ENCODE data around the gene RNF212B. TPM values are rescaled to one million over a fixed set of nuclear protein-coding genes. Genes with fewer than 3 reads are reported as not detected.
A peak's percentile ranks its signal among the peaks of the same experiment; 100 is the strongest.

RNF212B gene
- total and polyA plus RNA-seq, 2 of the 13 experiments (the other 11 are each of a cell fraction or from before 2014, with no cell fraction given), result 0.05 TPM; not detected in 1

GRCh38 chr14:23286020-23286901 lies 48.5 kb downstream of the RNF212B start, which contains the start of gene HOMEZ (continued):
- TF ChIP-seq DMTF1 (CRISPR knock-in tag; IDR thresholded peaks at IDR 0.05) (no peak), NR1H2 (CRISPR knock-in tag; IDR thresholded peaks at IDR 0.05; ENCODE audit: borderline replicate concordance, low read depth) (no peak), ONECUT2 (CRISPR knock-in tag; IDR thresholded peaks at IDR 0.05) (no peak; the same call in 1 of the 2 replicates), REXO4 (CRISPR knock-in tag; IDR thresholded peaks at IDR 0.05; ENCODE audit: borderline replicate concordance) (no peak), HNRNPL (IDR thresholded peaks at IDR 0.05; ENCODE audit: low read depth, low read length) (peak; percentile 66; the same call in 1 of the 2 replicates), ZNF879 (CRISPR knock-in tag; IDR thresholded peaks at IDR 0.05) (peak; percentile 80; the same call in 1 of the 2 replicates), IRF1 (CRISPR knock-in tag; IDR thresholded peaks at IDR 0.05; ENCODE audit: low read depth) (no peak; the same call in 1 of the 2 replicates), MTF2 (CRISPR knock-in tag; IDR thresholded peaks at IDR 0.05; ENCODE audit: borderline replicate concordance) (peak; percentile 71; the same call in 1 of the 2 replicates), ZSCAN20 (CRISPR knock-in tag; IDR thresholded peaks at IDR 0.05; ENCODE audit: borderline replicate concordance) (0 out of 2 replicates have a peak, but pooled peaks have one; percentile 58), HIVEP1 (CRISPR knock-in tag; IDR thresholded peaks at IDR 0.05) (peak; percentile 91), MTERF4 (CRISPR knock-in tag; IDR thresholded peaks at IDR 0.05) (no peak; the same call in none of the 2 replicates), KDM6A (CRISPR knock-in tag; IDR thresholded peaks at IDR 0.05; ENCODE audit: low read depth) (no peak; the same call in 1 of the 2 replicates)
- TF ChIP-seq, protein P1, sequence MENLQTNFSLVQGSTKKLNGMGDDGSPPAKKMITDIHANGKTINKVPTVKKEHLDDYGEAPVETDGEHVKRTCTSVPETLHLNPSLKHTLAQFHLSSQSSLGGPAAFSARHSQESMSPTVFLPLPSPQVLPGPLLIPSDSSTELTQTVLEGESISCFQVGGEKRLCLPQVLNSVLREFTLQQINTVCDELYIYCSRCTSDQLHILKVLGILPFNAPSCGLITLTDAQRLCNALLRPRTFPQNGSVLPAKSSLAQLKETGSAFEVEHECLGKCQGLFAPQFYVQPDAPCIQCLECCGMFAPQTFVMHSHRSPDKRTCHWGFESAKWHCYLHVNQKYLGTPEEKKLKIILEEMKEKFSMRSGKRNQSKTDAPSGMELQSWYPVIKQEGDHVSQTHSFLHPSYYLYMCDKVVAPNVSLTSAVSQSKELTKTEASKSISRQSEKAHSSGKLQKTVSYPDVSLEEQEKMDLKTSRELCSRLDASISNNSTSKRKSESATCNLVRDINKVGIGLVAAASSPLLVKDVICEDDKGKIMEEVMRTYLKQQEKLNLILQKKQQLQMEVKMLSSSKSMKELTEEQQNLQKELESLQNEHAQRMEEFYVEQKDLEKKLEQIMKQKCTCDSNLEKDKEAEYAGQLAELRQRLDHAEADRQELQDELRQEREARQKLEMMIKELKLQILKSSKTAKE (CRISPR knock-in tag; IDR thresholded peaks at IDR 0.05; ENCODE audit: borderline replicate concordance), result no peak
- TF ChIP-seq, protein P2, sequence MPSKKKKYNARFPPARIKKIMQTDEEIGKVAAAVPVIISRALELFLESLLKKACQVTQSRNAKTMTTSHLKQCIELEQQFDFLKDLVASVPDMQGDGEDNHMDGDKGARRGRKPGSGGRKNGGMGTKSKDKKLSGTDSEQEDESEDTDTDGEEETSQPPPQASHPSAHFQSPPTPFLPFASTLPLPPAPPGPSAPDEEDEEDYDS (CRISPR knock-in tag; IDR thresholded peaks at IDR 0.05), result peak; percentile 95
- TF ChIP-seq, protein P3, sequence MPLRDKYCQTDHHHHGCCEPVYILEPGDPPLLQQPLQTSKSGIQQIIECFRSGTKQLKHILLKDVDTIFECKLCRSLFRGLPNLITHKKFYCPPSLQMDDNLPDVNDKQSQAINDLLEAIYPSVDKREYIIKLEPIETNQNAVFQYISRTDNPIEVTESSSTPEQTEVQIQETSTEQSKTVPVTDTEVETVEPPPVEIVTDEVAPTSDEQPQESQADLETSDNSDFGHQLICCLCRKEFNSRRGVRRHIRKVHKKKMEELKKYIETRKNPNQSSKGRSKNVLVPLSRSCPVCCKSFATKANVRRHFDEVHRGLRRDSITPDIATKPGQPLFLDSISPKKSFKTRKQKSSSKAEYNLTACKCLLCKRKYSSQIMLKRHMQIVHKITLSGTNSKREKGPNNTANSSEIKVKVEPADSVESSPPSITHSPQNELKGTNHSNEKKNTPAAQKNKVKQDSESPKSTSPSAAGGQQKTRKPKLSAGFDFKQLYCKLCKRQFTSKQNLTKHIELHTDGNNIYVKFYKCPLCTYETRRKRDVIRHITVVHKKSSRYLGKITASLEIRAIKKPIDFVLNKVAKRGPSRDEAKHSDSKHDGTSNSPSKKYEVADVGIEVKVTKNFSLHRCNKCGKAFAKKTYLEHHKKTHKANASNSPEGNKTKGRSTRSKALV (CRISPR knock-in tag; IDR thresholded peaks at IDR 0.05), result no peak; the same call in 1 of the 2 replicates
- TF ChIP-seq, protein P4, sequence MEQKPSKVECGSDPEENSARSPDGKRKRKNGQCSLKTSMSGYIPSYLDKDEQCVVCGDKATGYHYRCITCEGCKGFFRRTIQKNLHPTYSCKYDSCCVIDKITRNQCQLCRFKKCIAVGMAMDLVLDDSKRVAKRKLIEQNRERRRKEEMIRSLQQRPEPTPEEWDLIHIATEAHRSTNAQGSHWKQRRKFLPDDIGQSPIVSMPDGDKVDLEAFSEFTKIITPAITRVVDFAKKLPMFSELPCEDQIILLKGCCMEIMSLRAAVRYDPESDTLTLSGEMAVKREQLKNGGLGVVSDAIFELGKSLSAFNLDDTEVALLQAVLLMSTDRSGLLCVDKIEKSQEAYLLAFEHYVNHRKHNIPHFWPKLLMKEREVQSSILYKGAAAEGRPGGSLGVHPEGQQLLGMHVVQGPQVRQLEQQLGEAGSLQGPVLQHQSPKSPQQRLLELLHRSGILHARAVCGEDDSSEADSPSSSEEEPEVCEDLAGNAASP (CRISPR knock-in tag; IDR thresholded peaks at IDR 0.05; ENCODE audit: borderline replicate concordance), result peak; percentile 61; the same call in 1 of the 2 replicates

All from HepG2 (cell line).